HFFc6 (cell line): Measurements from ENCODE around the gene B3GNT7. TPM values are rescaled to one million over a fixed set of nuclear protein-coding genes. Genes with fewer than 3 reads are reported as not detected.

Source experiments
- DNase-seq: peaks from one replicate; pipeline ENCODE4 v3.0.0-alpha.2; 2018
- H3K27ac Mint-ChIP-seq: 2 replicates; pipeline ENCODE4 v1.8.0; 2020; ENCODE audit warnings: mild to moderate bottlenecking, mixed read lengths
- H3K27me3 Mint-ChIP-seq: 2 replicates; pipeline ENCODE4 v1.8.0; 2021; ENCODE audit warnings: mild to moderate bottlenecking, moderate library complexity, mixed read lengths; ENCODE audit not compliant: insufficient read depth
- H3K36me3 Mint-ChIP-seq: 2 replicates; pipeline ENCODE4 v1.8.0; 2021; ENCODE audit warnings: low read depth, mixed read lengths
- H3K4me1 Mint-ChIP-seq: 2 replicates; pipeline ENCODE4 v1.8.0; 2020; ENCODE audit warnings: low read depth, mixed read lengths
- H3K4me3 Mint-ChIP-seq: 2 replicates; pipeline ENCODE4 v1.8.0; 2020; ENCODE audit warnings: mild to moderate bottlenecking, moderate library complexity, mixed read lengths
- H3K9me3 Mint-ChIP-seq: 2 replicates; pipeline ENCODE4 v1.8.0; 2020; ENCODE audit warnings: mild to moderate bottlenecking, mixed read lengths
- total RNA-seq, 6 experiments: library from RNA; stranded (reverse); fragmentation: NEBNext Ultra II Directional; extraction: Animal tissue kit (Norgen Biotek cat#: 25700); gene quantifications; 2 replicates in 1 of 6; 3 replicates in 5 of 6; pipeline ENCODE4 v1.2.3, GENCODE V29; 2021
- TF ChIP-seq, protein P1 (sequence below): fragments of 200-600 bp; sonication (generic); IDR thresholded peaks from 2 replicates; pipeline ENCODE4 v1.5.0; 2021; ENCODE audit warnings: antibody characterized with exemption, mild to moderate bottlenecking

The B3GNT7 gene
- total RNA-seq, 6 experiments from 2014 or later = 0.09 to 0.15 (median 0.11) TPM; not detected in 1

DNA sequence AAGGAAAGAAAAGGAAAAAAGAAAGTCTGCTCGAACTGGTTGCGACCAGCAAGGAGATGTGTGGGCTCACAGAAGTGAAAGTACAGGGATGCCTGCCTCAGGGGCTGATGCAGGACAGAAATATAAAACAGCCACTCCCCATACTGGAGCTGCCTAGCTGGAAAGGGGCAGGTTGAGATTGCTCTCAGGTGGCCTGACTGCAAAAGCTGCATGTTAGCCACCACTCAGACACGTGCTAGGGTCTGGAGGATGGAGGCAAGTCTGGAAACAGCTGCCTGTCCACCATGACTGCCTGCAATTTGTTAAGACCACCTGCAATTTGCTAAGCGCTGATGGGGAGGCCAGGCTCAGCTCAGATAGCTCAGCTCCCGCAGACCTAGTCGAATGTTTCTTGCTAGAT lies 17.9 kb downstream of the B3GNT7 start:
- no peaks in the 10 kb centered on the region; the same call in 1 of the 2 replicates for H3K27me3 Mint-ChIP-seq
- peaks cover 20% of the 10 kb centered on the region for H3K4me1 Mint-ChIP-seq
- peaks cover 8% of the 10 kb centered on the region for H3K9me3 Mint-ChIP-seq
- no peak overlapping the region for H3K4me3 Mint-ChIP-seq
- peaks cover 5% of the 10 kb centered on the region; the same call in 1 of the 2 replicates for H3K36me3 Mint-ChIP-seq
- no peak overlapping the region for H3K27ac Mint-ChIP-seq
- TF ChIP-seq, protein P1, sequence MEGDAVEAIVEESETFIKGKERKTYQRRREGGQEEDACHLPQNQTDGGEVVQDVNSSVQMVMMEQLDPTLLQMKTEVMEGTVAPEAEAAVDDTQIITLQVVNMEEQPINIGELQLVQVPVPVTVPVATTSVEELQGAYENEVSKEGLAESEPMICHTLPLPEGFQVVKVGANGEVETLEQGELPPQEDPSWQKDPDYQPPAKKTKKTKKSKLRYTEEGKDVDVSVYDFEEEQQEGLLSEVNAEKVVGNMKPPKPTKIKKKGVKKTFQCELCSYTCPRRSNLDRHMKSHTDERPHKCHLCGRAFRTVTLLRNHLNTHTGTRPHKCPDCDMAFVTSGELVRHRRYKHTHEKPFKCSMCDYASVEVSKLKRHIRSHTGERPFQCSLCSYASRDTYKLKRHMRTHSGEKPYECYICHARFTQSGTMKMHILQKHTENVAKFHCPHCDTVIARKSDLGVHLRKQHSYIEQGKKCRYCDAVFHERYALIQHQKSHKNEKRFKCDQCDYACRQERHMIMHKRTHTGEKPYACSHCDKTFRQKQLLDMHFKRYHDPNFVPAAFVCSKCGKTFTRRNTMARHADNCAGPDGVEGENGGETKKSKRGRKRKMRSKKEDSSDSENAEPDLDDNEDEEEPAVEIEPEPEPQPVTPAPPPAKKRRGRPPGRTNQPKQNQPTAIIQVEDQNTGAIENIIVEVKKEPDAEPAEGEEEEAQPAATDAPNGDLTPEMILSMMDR = no peak
- no peak for DNase-seq

- no peak overlapping the region for H3K27ac Mint-ChIP-seq
- no peak overlapping the region for H3K4me3 Mint-ChIP-seq
These were observed 18.5 kb downstream of the B3GNT7 start for GRCh38 chr2:231413921-231414476.

DNA sequence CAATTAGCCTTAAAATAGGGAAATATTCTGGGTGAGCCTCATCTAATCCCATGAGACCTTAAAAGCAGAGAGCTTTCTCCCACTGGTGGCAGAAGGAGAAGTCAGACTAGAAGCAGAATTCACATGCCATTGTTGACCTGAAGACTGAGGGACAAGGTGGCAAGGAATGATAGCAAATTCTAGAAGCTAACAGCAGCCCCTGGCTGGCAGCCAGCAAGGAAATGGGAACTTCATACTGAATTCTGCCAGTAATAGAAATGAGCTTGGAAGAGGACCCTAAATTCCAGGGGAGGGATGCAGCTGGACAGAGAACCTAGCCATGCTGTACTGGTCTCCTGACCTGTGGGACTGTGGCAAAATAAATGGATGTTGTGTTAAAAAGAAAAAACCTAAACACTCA lies 19.5 kb downstream of the B3GNT7 start:
- Mint-ChIP-seq H3K9me3 (peaks cover 7% of the 10 kb centered on the region), H3K27ac (no peak overlapping the region), H3K4me1 (peaks cover 20% of the 10 kb centered on the region), H3K36me3 (peaks cover 5% of the 10 kb centered on the region; the same call in 1 of the 2 replicates), H3K27me3 (peaks cover 3% of the 10 kb centered on the region), H3K4me3 (no peak overlapping the region)
- no peak for DNase-seq
- TF ChIP-seq, protein P1 = no peak

More at GRCh38 chr2:231413921-231414476, 18.5 kb downstream of the B3GNT7 start:
- TF ChIP-seq, protein P1 = no peak
- Mint-ChIP-seq H3K36me3 (peaks cover 5% of the 10 kb centered on the region; the same call in 1 of the 2 replicates), H3K9me3 (peaks cover 8% of the 10 kb centered on the region), H3K4me1 (peaks cover 20% of the 10 kb centered on the region), H3K27me3 (no peaks in the 10 kb centered on the region; the same call in 1 of the 2 replicates)
- DNase-seq = no peak

GRCh38 chr2:231418820-231419640 lies 23.5 kb downstream of the B3GNT7 start:
- no peak for DNase-seq
- Mint-ChIP-seq H3K27me3 (peaks cover 4% of the 10 kb centered on the region), H3K27ac (no peak overlapping the region), H3K36me3 (no peaks in the 10 kb centered on the region), H3K9me3 (no peaks in the 10 kb centered on the region), H3K4me1 (peaks cover 1% of the 10 kb centered on the region; the same call in 1 of the 2 replicates), H3K4me3 (no peak overlapping the region)
- TF ChIP-seq, protein P1 = no peak

- Mint-ChIP-seq H3K36me3 (no peaks in the 10 kb centered on the region), H3K27ac (no peak overlapping the region), H3K4me3 (no peak overlapping the region), H3K9me3 (no peaks in the 10 kb centered on the region), H3K4me1 (peaks cover 7% of the 10 kb centered on the region; the same call in 1 of the 2 replicates), H3K27me3 (peaks cover 17% of the 10 kb centered on the region)
- no peak for DNase-seq
- TF ChIP-seq, protein P1 = no peak
These were observed 25.6 kb downstream of the B3GNT7 start for GRCh38 chr2:231421051-231421580.
